DOHH2 (cell line): Measurements from ENCODE around the gene NOSTRIN.
"Not testable (repeated sequence)": the region's sequence is repeated elsewhere in the genome, so short reads cannot be mapped to it uniquely, and the experiment has no call there.

Source experiments
- H3F3A ChIP-seq: fragments of 200-600 bp; sonication (generic), shearing (Covaris generic); 2 replicates; pipeline ENCODE4 v1.6.0; 2016; ENCODE audit warnings: antibody characterized with exemption, mild to moderate bottlenecking; ENCODE audit not compliant: control insufficient read depth, insufficient read depth
- H3K27ac ChIP-seq: fragments of 200-600 bp; sonication (generic); 2 replicates; pipeline ENCODE4 v1.5.1; 2014; ENCODE audit warnings: low read depth, mild to moderate bottlenecking, low read length, moderate library complexity
- H3K27me3 ChIP-seq: fragments of 200-600 bp; sonication (generic); 2 replicates; pipeline ENCODE4 v1.6.1; 2014; ENCODE audit warnings: mild to moderate bottlenecking, low read length, mixed read lengths; ENCODE audit not compliant: control insufficient read depth
- H3K36me3 ChIP-seq: fragments of 200-600 bp; sonication (generic); 2 replicates; pipeline ENCODE4 v1.6.1; 2014; ENCODE audit warnings: mild to moderate bottlenecking, low read length, moderate library complexity, mixed read lengths; ENCODE audit not compliant: control insufficient read depth
- H3K4me1 ChIP-seq: fragments of 200-600 bp; sonication (generic); 2 replicates; pipeline ENCODE4 v1.6.1; 2014; ENCODE audit warnings: mild to moderate bottlenecking, low read length, mixed read lengths; ENCODE audit not compliant: control insufficient read depth
- H3K4me2 ChIP-seq: fragments of 200-600 bp; sonication (generic); 2 replicates; pipeline ENCODE4 v1.6.0; 2014; ENCODE audit warnings: mild to moderate bottlenecking, low read length, moderate library complexity
- H3K4me3 ChIP-seq: fragments of 200-600 bp; sonication (generic); 2 replicates; pipeline ENCODE4 v1.5.1; 2014; ENCODE audit warnings: mild to moderate bottlenecking, low read length, mixed read lengths
- H3K79me2 ChIP-seq: fragments of 200-600 bp; sonication (generic); 2 replicates; pipeline ENCODE4 v1.6.1; 2014; ENCODE audit warnings: mild to moderate bottlenecking, low read length, mixed read lengths; ENCODE audit not compliant: control insufficient read depth
- H3K9me2 ChIP-seq: fragments of 200-600 bp; sonication (generic); replicated peaks from 2 replicates; pipeline ENCODE4 v1.6.1; 2014; ENCODE audit warnings: mild to moderate bottlenecking, low read length, mixed read lengths; ENCODE audit not compliant: control insufficient read depth
- H3K9me3 ChIP-seq: fragments of 200-600 bp; sonication (generic); 2 replicates; pipeline ENCODE4 v1.6.1; 2014; ENCODE audit warnings: antibody characterized with exemption, low read length, mixed read lengths; ENCODE audit not compliant: control insufficient read depth, insufficient read depth
- H4K20me1 ChIP-seq: fragments of 200-600 bp; sonication (generic); 2 replicates; pipeline ENCODE4 v1.6.0; 2014; ENCODE audit warnings: low read depth, mild to moderate bottlenecking, antibody characterized with exemption, low read length, moderate library complexity; ENCODE audit not compliant: control insufficient read depth, insufficient read depth
- EZH2phosphoT487 ChIP-seq: fragments of 200-600 bp; sonication (generic); IDR thresholded peaks from 2 replicates; pipeline ENCODE4 v1.6.1; 2017; ENCODE audit warnings: borderline replicate concordance, mild to moderate bottlenecking, antibody characterized with exemption, low read length, moderate library complexity, mixed read lengths
- TF ChIP-seq, protein P1 (sequence below): fragments of 200-600 bp; sonication (generic); IDR thresholded peaks from one replicate; pipeline ENCODE4 v1.5.1; 2014; ENCODE audit warnings: antibody characterized with exemption, mild to moderate bottlenecking, low read depth, low read length; ENCODE audit not compliant: poor library complexity, severe bottlenecking

NOSTRIN gene

DNA sequence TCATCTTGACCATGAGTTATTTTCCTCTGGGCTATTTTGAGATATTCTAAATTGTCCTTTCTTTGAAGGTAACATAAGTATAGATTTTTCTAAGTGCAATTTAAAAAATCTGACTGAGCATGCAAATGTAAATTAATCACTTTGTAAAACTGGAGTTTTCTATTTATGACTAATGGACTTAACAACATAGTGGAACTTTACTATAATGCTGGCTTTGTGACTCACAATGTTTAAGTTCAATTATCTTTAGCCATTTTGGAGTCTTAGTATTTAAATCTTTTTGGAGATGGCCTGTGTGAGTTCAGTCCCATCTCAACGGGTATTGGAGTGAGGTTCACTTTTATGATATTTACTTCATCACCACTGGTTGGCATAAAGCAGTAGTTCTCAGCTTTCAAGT, 35.2 kb upstream of the NOSTRIN start:
- H4K20me1 ChIP-seq = no peaks in the 10 kb centered on the region
- no peak overlapping the region for H3K4me2 ChIP-seq
- no peaks in the 10 kb centered on the region for H3K79me2 ChIP-seq
- no peaks in the 10 kb centered on the region for H3F3A ChIP-seq
- TF ChIP-seq, protein P1, sequence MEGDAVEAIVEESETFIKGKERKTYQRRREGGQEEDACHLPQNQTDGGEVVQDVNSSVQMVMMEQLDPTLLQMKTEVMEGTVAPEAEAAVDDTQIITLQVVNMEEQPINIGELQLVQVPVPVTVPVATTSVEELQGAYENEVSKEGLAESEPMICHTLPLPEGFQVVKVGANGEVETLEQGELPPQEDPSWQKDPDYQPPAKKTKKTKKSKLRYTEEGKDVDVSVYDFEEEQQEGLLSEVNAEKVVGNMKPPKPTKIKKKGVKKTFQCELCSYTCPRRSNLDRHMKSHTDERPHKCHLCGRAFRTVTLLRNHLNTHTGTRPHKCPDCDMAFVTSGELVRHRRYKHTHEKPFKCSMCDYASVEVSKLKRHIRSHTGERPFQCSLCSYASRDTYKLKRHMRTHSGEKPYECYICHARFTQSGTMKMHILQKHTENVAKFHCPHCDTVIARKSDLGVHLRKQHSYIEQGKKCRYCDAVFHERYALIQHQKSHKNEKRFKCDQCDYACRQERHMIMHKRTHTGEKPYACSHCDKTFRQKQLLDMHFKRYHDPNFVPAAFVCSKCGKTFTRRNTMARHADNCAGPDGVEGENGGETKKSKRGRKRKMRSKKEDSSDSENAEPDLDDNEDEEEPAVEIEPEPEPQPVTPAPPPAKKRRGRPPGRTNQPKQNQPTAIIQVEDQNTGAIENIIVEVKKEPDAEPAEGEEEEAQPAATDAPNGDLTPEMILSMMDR = no peak
- no peak for TF ChIP-seq EZH2phosphoT487
- H3K27ac ChIP-seq = no peak overlapping the region
- no peaks in the 10 kb centered on the region for H3K9me3 ChIP-seq
- H3K9me2 ChIP-seq = no peaks in the 10 kb centered on the region
- H3K4me1 ChIP-seq = no peaks in the 10 kb centered on the region
- H3K36me3 ChIP-seq = no peaks in the 10 kb centered on the region
- no peak overlapping the region for H3K4me3 ChIP-seq
- H3K27me3 ChIP-seq = no peaks in the 10 kb centered on the region; the same call in 1 of the 2 replicates

DNA sequence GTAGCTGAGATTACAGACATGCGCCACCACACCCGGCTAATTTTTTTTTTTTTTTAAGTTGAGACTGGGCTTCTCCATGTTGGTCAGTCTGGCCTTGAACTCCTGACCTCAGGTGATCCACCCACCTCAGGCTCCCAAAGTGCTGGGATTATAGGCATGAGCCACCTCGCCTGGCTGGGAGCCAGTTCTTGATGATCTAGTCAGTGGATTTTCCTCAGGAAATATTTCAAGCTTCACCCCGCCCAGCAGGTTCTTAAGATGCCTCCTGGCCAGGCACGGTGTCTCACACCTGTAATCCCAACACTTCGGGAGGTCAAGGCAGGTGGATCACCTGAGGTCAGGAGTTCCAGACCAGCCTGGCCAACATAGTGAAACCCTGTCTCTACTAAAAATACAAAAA, 34.1 kb upstream of the NOSTRIN start:
- not testable (repeated sequence) for H4K20me1 ChIP-seq, H3K36me3 ChIP-seq, H3K9me2 ChIP-seq, H3K4me3 ChIP-seq, H3K27me3 ChIP-seq, H3K9me3 ChIP-seq, H3K79me2 ChIP-seq, H3K4me1 ChIP-seq, H3K27ac ChIP-seq, H3F3A ChIP-seq, H3K4me2 ChIP-seq

DNA sequence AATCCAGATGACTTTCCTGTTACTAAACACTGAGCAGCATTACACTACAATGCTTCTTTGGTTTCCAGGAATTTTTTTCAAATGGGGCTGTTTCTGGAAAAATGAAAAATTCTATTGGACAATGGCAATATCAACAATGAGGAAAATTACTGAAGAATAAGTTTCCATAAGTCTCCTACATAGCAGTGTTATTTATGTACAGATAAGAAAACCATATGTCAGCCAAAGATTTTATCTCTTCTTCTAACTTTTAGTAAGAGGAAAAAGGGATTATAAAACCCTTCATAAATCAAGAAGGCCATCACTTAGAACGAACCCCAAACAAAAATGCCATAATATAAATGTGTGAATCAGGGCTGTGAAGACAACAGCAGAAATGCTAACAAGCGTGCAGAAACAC, 31.6 kb upstream of the NOSTRIN start:
- Histone ChIP-seq H3K4me3 (no peak overlapping the region), H3K4me1 (no peaks in the 10 kb centered on the region), H3K27ac (no peak overlapping the region), H3K9me3 (no peaks in the 10 kb centered on the region), H3K36me3 (no peaks in the 10 kb centered on the region), H3K4me2 (no peak overlapping the region), H3F3A (no peaks in the 10 kb centered on the region), H3K79me2 (no peaks in the 10 kb centered on the region), H4K20me1 (no peaks in the 10 kb centered on the region), H3K27me3 (peaks cover under 1% of the 10 kb centered on the region; the same call in 1 of the 2 replicates), H3K9me2 (no peaks in the 10 kb centered on the region)
- no peak for TF ChIP-seq EZH2phosphoT487
- TF ChIP-seq, protein P1 = no peak

DNA sequence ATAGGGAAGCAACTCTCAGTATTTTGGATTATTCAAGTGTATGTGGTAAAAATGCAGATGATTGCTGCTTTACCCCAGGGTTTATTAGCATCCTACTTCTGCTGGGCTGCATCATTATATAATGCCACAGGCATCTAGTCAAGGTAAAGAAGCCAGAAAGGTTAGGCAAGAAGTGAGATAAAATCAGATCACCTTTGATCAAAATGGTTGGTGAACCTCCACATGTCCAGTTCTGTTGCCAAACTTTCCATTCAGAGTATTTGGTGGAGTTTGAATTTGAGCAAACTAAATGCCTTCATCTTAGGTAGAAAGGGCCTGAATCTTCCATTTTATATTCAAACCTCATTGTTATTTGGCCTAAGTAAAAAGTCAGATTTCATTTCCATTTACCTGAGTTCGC, 29.7 kb upstream of the NOSTRIN start:
- H3K9me3 ChIP-seq = no peaks in the 10 kb centered on the region
- H3K9me2 ChIP-seq = no peaks in the 10 kb centered on the region
- peaks cover 2% of the 10 kb centered on the region; the same call in 1 of the 2 replicates for H3K27me3 ChIP-seq
- H4K20me1 ChIP-seq = no peaks in the 10 kb centered on the region
- no peaks in the 10 kb centered on the region for H3K79me2 ChIP-seq
- H3F3A ChIP-seq = no peaks in the 10 kb centered on the region
- H3K4me2 ChIP-seq = no peak overlapping the region
- no peak overlapping the region for H3K4me3 ChIP-seq
- no peak overlapping the region for H3K27ac ChIP-seq
- TF ChIP-seq, protein P1 = no peak
- no peak for TF ChIP-seq EZH2phosphoT487
- H3K4me1 ChIP-seq = no peaks in the 10 kb centered on the region
- H3K36me3 ChIP-seq = no peaks in the 10 kb centered on the region
